Activated naive CD4-positive, alpha-beta T cell treated with anti-CD3 and anti-CD28 coated beads, Interleukin-2, amount 50 U/mL, for 24 hours (primary cell): ENCODE data around the gene STUB1.

Experiments
- H3K27ac Mint-ChIP-seq: one replicate; pipeline ENCODE4 v1.8.0; 2021; ENCODE audit warnings: mild to moderate bottlenecking, mixed read lengths
- H3K27me3 Mint-ChIP-seq: one replicate; pipeline ENCODE4 v1.8.0; 2021; ENCODE audit warnings: mixed read lengths
- H3K36me3 Mint-ChIP-seq: one replicate; pipeline ENCODE4 v1.8.0; 2021; ENCODE audit warnings: mixed read lengths
- H3K4me1 Mint-ChIP-seq: one replicate; pipeline ENCODE4 v1.8.0; 2021; ENCODE audit warnings: mixed read lengths
- H3K4me3 Mint-ChIP-seq: one replicate; pipeline ENCODE4 v1.8.0; 2021; ENCODE audit warnings: mild to moderate bottlenecking, mixed read lengths
- H3K9me3 Mint-ChIP-seq: one replicate; pipeline ENCODE4 v1.8.0; 2021; ENCODE audit warnings: mixed read lengths

Gene STUB1

DNA sequence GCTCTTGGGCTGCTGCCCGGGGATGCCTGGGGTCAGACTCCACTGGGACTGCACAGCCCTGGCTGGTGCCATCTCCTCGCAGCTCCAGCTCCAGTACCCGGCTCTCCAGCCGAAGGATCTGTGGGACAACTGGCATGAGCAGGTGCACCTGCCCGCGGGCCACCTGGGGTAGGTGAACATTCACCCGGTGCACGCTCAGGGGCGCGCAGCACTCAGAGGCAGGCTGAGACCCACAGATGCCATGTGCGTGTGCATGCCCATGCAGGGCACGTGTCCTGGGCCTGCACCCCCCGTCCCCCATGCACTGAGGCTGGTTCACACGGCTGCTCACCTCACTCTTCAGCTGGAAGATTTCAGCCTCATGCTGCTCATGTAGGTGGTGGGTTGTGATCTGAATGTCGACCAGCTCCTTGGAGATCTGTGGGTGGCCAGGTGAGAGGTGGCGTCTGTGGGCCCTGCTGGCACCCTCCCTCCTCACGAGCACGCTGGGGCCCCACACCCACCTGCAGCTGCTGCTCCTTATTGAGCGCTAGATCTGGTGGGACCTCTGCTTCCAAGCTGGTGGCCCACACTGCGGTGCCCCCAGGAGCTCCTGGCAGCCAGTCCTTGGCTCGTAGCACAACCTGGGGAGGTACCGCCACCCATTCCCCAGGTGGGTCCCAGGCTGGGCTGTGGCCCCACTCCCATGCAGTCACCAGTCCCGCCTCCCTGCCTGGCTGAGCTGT is 45.4 kb downstream of the STUB1 start:
- H3K9me3 Mint-ChIP-seq, result no peaks in the 10 kb centered on the region
- H3K4me1 Mint-ChIP-seq, result no peaks in the 10 kb centered on the region
- H3K27ac Mint-ChIP-seq, result no peak overlapping the region
- H3K4me3 Mint-ChIP-seq, result no peak overlapping the region
- H3K36me3 Mint-ChIP-seq, result no peaks in the 10 kb centered on the region
- H3K27me3 Mint-ChIP-seq, result no peaks in the 10 kb centered on the region

DNA sequence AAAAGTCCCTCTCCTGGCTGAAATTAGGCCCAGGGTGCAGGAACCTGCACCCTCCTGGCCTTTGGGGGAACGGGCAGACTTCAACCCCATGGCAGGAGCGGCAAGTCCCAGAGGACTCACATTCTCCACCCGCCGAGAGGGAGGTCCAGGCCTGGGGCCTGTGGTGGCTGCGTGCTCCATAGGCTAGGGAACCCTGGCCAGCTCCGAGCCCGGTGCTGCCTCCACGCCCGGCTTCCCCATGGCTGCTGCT is 45.9 kb downstream of the STUB1 start:
- Mint-ChIP-seq H3K36me3 (no peaks in the 10 kb centered on the region), H3K27ac (no peak overlapping the region), H3K9me3 (no peaks in the 10 kb centered on the region), H3K27me3 (no peaks in the 10 kb centered on the region), H3K4me3 (no peak overlapping the region), H3K4me1 (no peaks in the 10 kb centered on the region)

DNA sequence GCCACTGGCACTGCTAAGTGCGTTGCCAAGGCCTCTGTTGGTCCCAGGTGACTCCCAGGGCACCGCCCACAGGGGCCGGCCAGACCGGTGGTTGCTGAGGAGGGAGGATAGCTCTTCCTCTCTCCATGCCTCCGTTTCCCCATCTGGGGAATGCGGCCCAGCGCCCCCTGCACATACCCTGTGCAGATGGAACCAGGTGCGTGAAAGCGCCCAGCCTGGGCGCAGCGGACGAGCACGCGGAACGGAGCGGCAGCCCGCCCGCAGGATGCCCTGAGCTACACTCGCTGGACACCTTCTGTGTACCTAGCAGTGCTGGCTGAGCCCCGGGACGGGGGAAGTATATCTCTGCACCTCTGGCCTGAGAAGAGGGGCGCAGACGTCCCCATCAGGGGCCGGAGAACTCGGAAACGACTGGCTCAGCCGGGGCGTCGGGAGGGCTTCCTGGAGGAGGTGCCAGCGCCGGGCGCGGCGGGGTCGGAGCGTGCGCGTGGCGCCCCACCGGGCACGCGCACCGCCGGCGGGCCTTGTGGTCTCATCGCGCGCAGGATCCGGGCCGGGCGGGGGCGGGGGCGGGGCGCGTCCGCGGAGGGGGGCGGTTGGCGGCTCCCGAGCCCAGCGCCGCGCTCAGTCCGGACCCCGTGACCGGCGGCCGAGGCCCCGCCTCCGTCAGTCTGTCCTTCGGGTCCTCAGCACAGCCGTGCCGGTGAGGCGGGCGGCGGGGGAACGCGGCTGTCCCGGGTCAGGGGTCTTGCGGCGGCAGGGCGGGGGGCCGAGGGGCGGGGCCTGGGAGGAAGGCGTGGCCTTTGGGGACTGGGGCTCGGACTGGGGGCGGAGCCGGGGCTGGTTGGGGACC is 46.5 kb downstream of the STUB1 start, which contains the start of the genes CCDC78 and HAGHL:
Gene CCDC78, minus strand, starts transcription at position 6 of the 853 bp plus-strand sequence. CDS start 76 bp downstream, outside the sequence.
Gene HAGHL, plus strand, starts transcription at position 669 of the 853 bp plus-strand sequence. CDS start 404 bp downstream, outside the sequence.
- H3K4me3 Mint-ChIP-seq, result peak within 1 kb of the TSS; percentile 67
- no peaks in the 10 kb centered on the region for H3K4me1 Mint-ChIP-seq
- no peaks in the 10 kb centered on the region for H3K27me3 Mint-ChIP-seq
- H3K9me3 Mint-ChIP-seq, result no peaks in the 10 kb centered on the region
- peak within 1 kb of the TSS; percentile 55 for H3K27ac Mint-ChIP-seq
- H3K36me3 Mint-ChIP-seq, result no peaks in the 10 kb centered on the region

DNA sequence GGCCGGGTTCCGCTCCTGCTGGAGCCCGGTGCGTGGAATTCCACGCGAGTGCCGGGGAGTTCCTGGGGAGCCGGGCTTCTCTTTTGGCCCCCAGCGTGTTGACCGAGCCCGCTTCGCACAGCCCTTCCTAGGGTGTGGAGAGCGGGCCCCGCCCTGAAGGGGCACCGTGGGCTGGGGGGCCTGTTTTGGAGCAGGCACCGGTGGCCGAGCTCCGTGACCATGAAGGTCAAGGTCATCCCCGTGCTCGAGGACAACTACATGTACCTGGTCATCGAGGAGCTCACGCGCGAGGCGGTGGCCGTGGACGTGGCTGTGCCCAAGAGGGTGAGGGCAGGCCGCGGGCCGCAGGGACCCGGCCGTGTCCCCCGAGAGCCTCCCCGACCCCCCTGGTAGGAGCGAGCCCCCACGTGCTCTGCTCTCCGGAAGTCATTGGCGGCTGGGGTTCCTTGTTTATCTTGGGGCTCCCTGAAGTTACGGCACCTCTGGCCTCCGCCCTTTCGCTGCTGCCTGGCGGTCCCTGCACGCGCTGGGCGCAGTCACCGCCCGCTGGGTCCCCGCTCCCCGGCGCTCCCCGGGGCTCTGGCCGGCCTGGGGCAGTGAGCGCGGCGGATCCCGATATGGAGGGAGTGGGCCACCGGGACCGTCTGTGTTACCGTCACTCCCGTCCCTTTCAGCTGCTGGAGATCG is 47.2 kb downstream of the STUB1 start:
- H3K27ac Mint-ChIP-seq, result no peak overlapping the region
- no peaks in the 10 kb centered on the region for H3K4me1 Mint-ChIP-seq
- H3K9me3 Mint-ChIP-seq, result no peaks in the 10 kb centered on the region
- H3K4me3 Mint-ChIP-seq, result peak overlapping the region; percentile 42
- H3K36me3 Mint-ChIP-seq, result no peaks in the 10 kb centered on the region
- no peaks in the 10 kb centered on the region for H3K27me3 Mint-ChIP-seq

DNA sequence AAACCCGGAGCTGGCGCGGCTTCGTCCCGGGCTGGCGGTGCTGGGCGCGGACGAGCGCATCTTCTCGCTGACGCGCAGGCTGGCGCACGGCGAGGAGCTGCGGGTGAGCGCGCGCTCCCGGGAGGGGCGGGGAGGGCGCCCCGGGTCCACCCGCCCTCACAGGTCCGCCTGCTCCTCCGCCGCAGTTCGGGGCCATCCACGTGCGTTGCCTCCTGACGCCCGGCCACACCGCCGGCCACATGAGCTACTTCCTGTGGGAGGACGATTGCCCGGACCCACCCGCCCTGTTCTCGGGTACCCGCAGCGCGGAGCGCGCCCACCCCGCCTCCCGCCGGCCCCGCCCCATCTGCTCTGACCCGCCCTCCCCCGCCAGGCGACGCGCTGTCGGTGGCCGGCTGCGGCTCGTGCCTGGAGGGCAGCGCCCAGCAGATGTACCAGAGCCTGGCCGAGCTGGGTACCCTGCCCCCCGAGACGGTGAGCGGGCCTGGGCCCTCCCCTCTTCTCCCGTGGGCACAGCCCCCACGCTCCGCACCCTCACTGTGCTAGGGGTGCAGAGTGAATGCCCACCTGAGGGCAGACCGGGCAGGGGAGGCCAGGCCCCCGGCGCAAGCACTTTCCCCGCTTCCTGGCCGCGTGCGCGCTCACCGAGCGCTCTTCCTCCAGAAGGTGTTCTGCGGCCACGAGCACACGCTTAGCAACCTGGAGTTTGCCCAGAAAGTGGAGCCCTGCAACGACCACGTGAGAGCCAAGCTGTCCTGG is 48.1 kb downstream of the STUB1 start:
- Mint-ChIP-seq H3K27me3 (no peaks in the 10 kb centered on the region), H3K4me1 (no peaks in the 10 kb centered on the region), H3K27ac (no peak overlapping the region), H3K9me3 (no peaks in the 10 kb centered on the region), H3K4me3 (no peak overlapping the region), H3K36me3 (no peaks in the 10 kb centered on the region)

DNA sequence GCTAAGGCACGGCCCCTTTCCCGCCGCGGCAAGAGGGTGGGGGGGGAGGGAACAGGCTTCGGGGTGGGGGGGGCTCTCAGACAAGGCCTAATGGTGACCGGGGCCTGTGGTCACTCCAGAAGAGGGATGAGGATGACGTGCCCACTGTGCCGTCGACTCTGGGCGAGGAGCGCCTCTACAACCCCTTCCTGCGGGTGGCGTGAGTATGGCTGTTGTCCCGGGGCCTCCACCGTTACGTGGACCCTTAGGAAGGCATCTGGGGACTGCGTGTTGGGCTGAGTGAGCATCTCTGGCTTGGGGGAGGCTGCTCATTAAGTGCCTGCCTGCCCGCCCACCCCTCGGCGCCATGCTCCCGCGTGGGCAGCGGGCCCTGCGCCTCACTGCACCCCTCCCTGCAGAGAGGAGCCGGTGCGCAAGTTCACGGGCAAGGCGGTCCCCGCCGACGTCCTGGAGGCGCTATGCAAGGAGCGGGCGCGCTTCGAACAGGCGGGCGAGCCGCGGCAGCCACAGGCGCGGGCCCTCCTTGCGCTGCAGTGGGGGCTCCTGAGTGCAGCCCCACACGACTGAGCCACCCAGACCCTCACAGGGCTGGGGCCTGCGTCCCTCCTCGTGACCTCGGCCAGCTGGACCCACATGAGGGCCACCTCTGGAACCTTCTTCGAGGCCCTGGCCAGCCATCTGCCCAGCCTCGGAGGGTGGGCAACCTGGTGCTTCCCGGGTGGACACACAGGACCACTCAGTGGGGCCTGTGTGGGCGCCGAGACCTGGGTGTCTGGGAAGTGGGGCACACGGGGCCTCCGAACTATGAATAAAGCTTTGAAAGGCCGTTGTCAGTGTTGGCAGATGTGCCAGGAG is 48.9 kb downstream of the STUB1 start:
- Mint-ChIP-seq H3K4me3 (no peak overlapping the region), H3K4me1 (no peaks in the 10 kb centered on the region), H3K27me3 (no peaks in the 10 kb centered on the region), H3K36me3 (no peaks in the 10 kb centered on the region), H3K27ac (no peak overlapping the region), H3K9me3 (no peaks in the 10 kb centered on the region)

DNA sequence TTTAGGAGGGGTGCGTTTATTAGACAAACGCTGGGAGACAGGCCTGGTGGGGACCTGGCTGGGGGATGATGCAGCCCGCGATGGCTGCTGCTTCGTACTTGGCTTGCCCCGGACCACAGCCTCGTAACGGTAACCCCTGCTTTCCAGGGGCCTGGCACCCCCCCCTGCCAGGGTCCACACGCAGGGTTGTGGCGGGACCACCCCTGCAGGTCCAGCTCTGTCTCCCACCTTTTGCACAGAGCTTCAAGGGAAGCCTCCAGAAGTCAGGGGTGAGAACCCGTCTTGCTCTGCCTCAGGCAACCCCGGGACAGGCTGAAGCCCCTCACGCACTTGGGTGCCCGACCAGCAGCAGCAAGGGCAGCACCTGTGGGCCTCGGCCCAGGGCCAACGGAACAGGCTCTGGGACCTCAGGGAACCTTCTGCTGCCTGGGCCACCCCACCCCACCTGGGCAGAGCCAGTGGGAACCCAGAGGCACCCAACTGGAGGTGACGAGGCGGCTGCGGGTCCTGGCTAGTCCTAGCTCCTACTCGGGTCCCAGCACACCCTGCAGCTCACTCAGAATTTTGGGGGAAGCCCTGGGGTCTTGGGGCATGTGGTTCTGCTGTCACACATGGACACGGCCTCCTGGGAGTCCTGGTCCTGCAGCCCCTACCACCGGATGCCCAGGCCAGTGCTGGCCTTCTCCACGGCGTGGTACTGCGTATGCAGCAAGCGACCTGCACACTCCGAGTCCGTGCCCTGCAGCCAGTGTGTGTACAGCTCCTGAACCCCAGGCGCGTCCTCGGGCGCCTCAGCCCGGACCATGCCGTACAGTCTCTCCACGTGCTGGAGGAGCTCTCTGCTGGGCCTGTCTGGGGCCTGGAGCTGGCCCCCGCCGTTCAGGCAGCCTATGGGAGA is 49.8 kb downstream of the STUB1 start:
- H3K36me3 Mint-ChIP-seq, result no peaks in the 10 kb centered on the region
- H3K4me1 Mint-ChIP-seq, result no peaks in the 10 kb centered on the region
- H3K27ac Mint-ChIP-seq, result no peak overlapping the region
- H3K4me3 Mint-ChIP-seq, result peak overlapping the region; percentile 23
- H3K9me3 Mint-ChIP-seq, result no peaks in the 10 kb centered on the region
- H3K27me3 Mint-ChIP-seq, result no peaks in the 10 kb centered on the region

DNA sequence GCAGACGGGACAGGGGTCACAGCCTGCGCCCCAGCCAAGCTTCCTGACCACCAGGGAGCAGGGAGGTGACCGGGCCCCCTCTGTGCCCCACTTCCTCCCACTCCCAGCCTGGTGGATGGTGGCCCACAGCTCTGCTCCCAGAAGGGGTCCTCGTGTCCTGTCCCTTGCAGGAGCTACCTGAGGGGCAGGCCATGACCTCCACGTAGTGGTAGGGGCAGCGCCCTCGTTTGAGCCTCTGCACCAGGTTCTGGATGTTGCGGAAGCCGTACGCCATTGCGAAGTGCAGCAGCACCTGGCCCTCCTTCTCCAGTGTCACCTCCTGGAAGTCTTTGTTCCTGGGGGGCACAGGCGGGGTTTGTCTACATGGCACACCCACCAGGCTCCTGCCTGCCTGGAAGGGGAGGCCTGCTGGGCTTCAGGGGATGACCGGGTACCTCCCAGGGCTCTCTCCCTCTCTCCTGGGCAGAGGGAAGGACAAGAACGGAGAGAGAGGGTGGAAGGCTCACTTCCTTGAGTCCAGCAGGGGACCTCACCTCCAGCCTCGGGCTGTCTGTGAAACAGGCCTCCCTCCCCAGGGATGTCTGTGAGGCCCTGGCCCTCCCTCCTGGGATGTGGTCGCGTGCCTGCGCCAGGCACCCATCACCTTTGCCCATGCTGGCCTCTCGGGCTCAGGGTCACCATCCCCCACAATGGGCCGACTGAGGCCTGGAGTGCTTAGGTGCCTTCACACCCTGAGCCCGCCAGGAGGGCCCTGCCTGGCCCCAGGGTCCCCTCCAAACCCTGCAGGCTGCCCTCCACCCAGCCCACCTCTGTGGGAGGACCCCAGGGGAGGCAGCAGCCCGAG is 50.7 kb downstream of the STUB1 start:
- Mint-ChIP-seq H3K27ac (no peak overlapping the region), H3K4me3 (no peak overlapping the region), H3K36me3 (peaks cover 3% of the 10 kb centered on the region), H3K27me3 (no peaks in the 10 kb centered on the region), H3K9me3 (no peaks in the 10 kb centered on the region), H3K4me1 (no peaks in the 10 kb centered on the region)

DNA sequence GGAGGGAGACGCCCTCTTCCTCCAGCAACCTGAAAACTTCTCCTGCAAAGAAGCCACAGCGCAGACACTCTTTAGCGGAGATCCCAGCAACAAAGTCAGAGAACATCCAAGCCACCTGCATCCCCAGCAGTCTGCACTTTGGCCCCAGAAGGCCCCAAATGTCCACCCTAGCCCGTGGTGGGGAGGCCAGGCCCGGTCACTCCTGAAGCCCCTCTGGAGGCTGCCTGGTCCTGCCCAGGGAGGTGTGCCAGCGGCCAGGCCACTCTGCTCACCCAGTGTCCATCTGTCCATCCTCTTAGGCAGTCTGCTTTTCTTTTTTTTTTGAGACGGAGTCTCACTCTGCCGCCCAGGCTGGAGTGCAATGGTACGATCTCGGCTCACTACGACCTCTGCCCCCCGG is 52.1 kb downstream of the STUB1 start:
- H3K4me1 Mint-ChIP-seq, result no peaks in the 10 kb centered on the region
- H3K9me3 Mint-ChIP-seq, result no peaks in the 10 kb centered on the region
- H3K36me3 Mint-ChIP-seq, result peaks cover 3% of the 10 kb centered on the region
- no peak overlapping the region for H3K4me3 Mint-ChIP-seq
- no peak overlapping the region for H3K27ac Mint-ChIP-seq
- H3K27me3 Mint-ChIP-seq, result no peaks in the 10 kb centered on the region
